D721Med (cell line): ENCODE data around the gene DBNDD1.

Experiments
- DNase-seq: peaks from one replicate; pipeline ENCODE4 v3.0.0; 2011; ENCODE audit warnings: low spot score; ENCODE audit not compliant: insufficient read length
- FAIRE-seq: peaks from 2 replicates; lab custom pipeline; 2011; peaks lifted over from hg19 to GRCh38; lab: Jason Lieb, UNC
- CTCF ChIP-seq: IDR thresholded peaks from 2 replicates; pipeline ENCODE4 v1.5.1; 2012; ENCODE audit warnings: mild to moderate bottlenecking, control low read depth; ENCODE audit not compliant: insufficient read depth; ENCODE audit errors: missing control alignments

The DBNDD1 gene

GRCh38 chr16:89957216-89957785, 62.0 kb downstream of the DBNDD1 start:
- no peak for TF ChIP-seq CTCF
- no peak for FAIRE-seq
- no peak for DNase-seq

GRCh38 chr16:89956505-89957215, 62.6 kb downstream of the DBNDD1 start:
- no peak for TF ChIP-seq CTCF
- DNase-seq (no peak), FAIRE-seq (no peak)

- TF ChIP-seq CTCF = no peak
- no peak for DNase-seq
- FAIRE-seq = no peak
These were observed 64.1 kb downstream of the DBNDD1 start for GRCh38 chr16:89955001-89955685.
